GM19452 (cell line): ENCODE results near the gene HNRNPF.

Source experiments
- ATAC-seq: cut with Tn5 transposase; IDR thresholded peaks from one replicate; pipeline ENCODE4 v1.9.1; 2021; ENCODE audit not compliant: unreplicated experiment

Gene HNRNPF

GRCh38 chr10:43380610-43381222 lies 28.3 kb downstream of the HNRNPF start:
- ATAC-seq = no peak

DNA sequence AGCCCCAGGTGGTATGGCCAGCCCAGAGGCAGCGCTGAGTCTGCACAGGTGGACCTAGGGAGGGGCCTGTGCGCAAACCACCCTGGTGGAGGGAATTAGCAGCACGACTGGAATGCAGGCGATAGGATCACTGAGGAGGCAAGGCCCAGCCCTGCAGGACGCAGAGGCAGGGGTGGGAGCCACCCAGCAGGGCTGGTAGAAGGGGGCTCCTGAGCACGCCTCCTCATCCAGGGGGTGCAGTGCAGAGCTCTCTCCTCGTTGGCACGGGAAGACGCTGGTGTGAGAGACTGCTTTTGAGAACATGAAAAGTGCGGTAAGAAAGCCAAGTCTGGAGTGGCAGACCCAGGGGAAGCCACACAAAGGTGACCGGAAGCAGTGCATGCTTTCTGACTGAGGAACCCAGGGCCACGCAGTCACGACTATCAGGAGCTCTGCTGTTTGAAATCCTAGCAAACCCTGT lies 31.5 kb downstream of the HNRNPF start:
- ATAC-seq = no peak

- no peak for ATAC-seq
Observed at GRCh38 chr10:43376828-43377423, 32.1 kb downstream of the HNRNPF start.

GRCh38 chr10:43376046-43376635 lies 32.8 kb downstream of the HNRNPF start:
- no peak for ATAC-seq

DNA sequence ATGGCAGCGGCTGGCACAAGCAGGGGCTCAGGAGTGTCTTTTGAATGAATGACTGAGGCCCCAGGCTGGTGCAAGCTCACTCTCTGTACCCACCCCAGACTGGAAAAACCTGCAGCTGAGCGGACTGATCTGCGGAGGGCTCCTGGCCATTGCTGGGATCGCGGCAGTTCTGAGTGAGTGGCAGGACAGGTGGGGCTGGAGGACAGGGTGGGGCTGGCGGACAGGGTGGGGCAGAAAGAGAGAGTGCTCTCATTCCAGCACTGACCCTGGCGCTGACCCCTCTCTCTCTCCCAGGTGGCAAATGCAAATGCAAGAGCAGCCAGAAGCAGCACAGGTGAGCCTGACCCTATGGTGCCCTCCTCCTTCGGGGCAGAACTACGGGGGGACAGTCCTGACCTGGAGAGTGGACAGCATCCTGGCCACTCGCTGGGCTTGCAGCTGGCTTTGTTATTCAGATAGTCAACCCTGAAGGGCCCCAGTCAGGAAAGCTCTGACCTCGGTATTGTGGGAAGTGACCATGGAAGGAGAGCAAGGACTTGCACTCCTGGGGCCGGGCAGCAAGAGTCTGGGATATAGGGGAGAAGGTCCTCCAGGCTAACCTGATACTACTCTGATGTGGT lies 33.5 kb downstream of the HNRNPF start:
- no peak for ATAC-seq

- ATAC-seq = no peak
Observed at GRCh38 chr10:43374194-43374593, 34.8 kb downstream of the HNRNPF start.

- ATAC-seq = no peak
Observed at GRCh38 chr10:43373461-43373860, 35.5 kb downstream of the HNRNPF start.

DNA sequence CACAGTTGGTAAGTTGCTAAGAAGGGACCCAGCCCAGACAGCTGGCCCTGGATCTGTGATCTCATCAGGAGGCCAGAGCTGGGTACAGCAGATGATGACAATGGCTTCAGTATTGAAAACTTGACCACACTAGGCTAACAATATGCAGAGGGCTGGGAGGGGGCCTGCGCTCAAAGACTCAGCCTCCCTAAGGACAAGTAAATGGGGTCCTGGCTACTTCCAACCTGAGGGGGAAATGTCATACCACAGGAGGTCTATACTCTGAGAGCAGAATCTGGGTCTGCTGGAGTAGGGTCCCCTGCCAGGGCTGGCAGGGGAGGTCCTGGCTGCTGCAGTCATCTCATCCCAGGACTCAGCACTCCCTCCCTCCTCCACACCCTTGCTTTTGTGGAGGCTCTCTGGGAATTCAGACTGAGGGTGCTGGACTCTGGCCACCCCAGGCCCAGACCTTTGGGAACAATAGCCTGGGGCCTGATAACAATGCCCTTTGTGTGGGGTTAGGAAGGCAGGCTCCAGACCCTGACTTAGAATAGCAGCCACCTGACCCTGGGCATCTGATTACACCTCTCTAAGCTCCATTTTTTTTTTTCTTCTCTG lies 36.1 kb downstream of the HNRNPF start:
- no peak for ATAC-seq

- ATAC-seq = no peak
Observed at GRCh38 chr10:43371418-43371817, 37.6 kb downstream of the HNRNPF start, which contains the start of gene FXYD4. TSS of gene FXYD4 (plus strand) at chr10:43371636. CDS start at chr10:43373747, 2,111 bp downstream.

GRCh38 chr10:43370671-43371215 lies 38.2 kb downstream of the HNRNPF start:
- no peak for ATAC-seq

DNA sequence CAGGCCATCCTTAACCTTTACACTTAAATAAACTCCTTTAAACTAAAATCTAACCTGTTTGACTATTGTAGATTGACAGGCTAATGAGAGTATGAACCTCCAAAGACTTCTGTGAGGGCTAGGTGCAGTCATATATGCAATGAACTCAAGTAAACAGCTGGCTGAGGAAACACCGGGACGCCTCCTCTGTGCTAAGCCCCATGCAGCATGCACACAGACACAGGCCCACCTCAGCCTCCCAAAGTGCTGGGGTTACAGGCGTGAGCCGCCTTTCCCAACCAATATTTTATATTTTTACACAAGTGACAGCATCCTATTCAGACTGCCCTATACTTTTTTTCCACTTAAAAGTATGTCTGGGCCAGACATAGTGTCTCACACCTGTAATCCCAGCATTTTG lies 39.1 kb downstream of the HNRNPF start:
- ATAC-seq = no peak

DNA sequence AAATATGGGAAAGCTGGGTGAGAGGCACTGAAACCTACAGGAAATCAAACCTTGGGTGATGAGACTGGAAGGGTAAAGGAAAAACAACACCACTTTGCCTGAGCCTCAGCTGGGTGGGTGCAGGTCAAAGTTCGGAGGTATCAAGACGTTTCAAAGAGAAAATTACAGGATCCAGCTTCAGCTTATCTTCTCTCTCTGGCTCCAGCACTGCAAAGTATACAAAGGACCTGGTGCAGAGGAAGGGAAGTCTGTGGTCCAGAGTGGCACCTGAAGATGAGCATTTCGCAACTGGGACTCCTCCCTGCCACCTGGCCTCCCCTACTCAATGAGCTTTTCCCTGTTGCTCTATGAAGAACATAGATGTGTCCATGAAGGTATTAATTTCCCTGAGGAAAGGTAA lies 44.0 kb downstream of the HNRNPF start:
- ATAC-seq = no peak

DNA sequence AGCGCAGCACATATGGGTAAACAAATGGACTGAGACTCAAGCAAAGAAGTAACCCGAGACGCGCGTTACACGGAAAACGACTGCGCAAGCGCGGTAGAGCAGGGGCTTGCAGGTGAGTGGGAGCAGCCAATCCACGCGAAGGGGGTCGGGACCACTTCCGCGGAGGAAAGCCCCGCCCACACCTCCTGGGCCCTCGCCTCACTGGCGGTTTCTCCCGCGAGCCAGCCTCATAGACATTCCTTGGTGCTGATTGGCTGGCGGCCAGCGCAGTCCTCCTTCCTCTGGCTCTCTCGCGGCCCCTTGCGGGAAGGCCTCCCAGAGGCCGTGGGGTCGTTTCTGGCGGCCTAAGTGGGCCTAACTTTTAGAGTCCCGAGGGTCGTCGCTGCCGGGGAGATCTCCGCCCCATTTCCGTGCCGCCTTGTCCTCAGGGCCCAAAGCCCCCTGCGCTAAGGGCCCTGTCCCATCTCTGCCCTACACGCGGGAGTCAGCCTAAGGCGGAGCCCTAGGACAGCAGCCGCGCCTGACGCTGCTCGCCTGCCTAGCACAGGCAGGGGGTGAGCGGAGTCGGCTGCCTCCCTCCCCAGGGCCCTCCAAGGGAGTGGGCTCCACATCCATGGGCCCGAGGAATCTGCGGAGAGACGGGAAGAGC lies 46.7 kb downstream of the HNRNPF start:
- peak; percentile 98 for ATAC-seq

DNA sequence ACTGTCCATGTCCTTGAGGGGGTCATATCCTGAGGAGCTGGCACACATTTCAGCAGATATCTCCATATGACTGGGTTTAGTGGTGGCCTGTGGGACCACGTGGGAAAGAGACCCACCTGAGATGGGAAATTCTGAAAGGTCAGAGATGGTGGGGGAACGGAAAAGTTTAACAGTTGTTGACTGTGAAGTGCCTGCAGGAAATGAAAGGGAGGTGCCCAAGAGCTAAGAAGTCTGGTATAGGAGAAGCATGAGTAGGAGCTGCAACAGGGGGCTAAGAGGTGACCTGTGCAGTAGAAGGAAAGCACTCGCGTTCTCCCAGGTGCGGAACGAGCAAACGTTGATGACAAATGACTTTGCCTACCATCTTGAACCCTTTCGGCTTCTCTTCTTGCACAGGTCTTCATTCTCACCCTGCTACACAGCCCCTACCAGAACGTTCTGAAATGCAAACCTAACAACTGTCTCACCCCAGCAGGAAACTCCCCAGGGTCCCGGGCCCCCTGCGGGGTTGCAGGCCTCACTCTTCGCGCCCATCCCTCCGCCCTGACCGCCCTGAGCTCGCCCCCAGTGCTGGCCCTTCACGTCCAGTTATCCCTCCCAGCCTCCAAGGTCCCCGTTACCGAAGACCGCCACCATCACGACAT lies 47.3 kb downstream of the HNRNPF start:
- no peak for ATAC-seq

DNA sequence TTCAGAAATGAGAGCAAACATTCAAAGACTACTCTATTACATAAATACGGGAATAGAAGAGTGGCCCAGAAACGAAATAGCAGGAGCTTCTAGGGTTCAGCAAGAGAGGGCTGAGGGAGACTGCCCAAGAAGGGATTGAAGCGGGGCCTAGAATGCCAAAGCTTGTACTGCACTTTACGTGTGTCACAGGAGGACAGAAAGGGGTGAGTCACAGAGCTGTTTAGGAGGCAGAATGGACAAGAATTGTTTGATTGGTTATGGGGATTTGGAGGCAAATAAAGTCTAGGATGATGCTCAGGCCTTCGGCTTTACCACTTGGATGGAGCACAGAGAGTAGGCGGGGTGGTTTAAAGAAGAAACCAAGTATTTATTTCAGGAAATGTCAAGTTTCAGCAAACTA lies 48.9 kb downstream of the HNRNPF start:
- ATAC-seq = no peak

- ATAC-seq = no peak
Observed at GRCh38 chr10:43355749-43356371, 53.1 kb downstream of the HNRNPF start.

GRCh38 chr10:43354879-43355380 lies 54.1 kb downstream of the HNRNPF start:
- ATAC-seq = no peak

DNA sequence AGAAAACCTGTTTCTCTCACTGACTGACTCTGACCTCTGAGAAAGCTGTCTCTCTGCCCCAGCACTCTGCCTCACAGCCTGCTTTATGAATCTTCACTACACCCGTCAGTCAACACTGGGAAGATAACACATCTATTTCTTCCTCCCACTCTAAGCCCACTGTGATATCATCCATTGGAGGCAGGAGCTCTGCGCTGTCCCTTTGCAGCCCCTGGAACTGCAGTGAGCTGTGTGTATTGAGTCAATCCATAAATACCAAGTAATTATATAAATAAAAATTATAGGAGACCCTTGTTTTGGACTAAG lies 54.7 kb downstream of the HNRNPF start:
- no peak for ATAC-seq

GRCh38 chr10:43353495-43354329 lies 55.3 kb downstream of the HNRNPF start:
- ATAC-seq = no peak
